Fibroblast of mammary gland (primary cell): Measurements from ENCODE around the gene KDM2B.
A peak's percentile ranks its signal among the peaks of the same experiment; 100 is the strongest.

Source experiments
- DNase-seq: peaks from one replicate; pipeline ENCODE4 v3.0.0-alpha.2; 2010; ENCODE audit warnings: low read depth
- H3K4me3 ChIP-seq: 2 replicates; pipeline ENCODE4 v1.5.1; 2011; ENCODE audit warnings: low read depth, mild to moderate bottlenecking, low read length, moderate library complexity; ENCODE audit not compliant: control insufficient read depth
- CTCF ChIP-seq: conservative IDR thresholded peaks from 2 replicates; pipeline ENCODE4 v1.5.1; 2011; ENCODE audit warnings: low read depth, low read length, inconsistent platforms; ENCODE audit not compliant: control insufficient read depth, insufficient read depth

KDM2B gene

GRCh38 chr12:121545480-121545879 lies 35.3 kb downstream of the KDM2B start:
- DNase-seq: no peak
- no peak for TF ChIP-seq CTCF
- H3K4me3 ChIP-seq: no peak overlapping the region

- H3K4me3 ChIP-seq: no peak overlapping the region
- no peak for DNase-seq
- no peak for TF ChIP-seq CTCF
Observed at GRCh38 chr12:121543786-121544185, 37.0 kb downstream of the KDM2B start.

- no peak for TF ChIP-seq CTCF
- H3K4me3 ChIP-seq: no peak overlapping the region
- DNase-seq: no peak
Observed at GRCh38 chr12:121539908-121540307, 40.9 kb downstream of the KDM2B start.

- TF ChIP-seq CTCF: no peak
- DNase-seq: no peak
- no peak overlapping the region for H3K4me3 ChIP-seq
Observed at GRCh38 chr12:121538699-121539061, 42.1 kb downstream of the KDM2B start.

- TF ChIP-seq CTCF: no peak
- no peak for DNase-seq
- H3K4me3 ChIP-seq: peak overlapping the region; percentile 42
Observed at GRCh38 chr12:121537814-121538698, 42.8 kb downstream of the KDM2B start.

GRCh38 chr12:121536899-121537813 lies 43.7 kb downstream of the KDM2B start:
- TF ChIP-seq CTCF: no peak
- H3K4me3 ChIP-seq: peak overlapping the region; percentile 42
- peak; percentile 61 for DNase-seq
